HEK293 (cell line): ENCODE measurements around the gene RTP5.
A peak's percentile ranks its signal among the peaks of the same experiment; 100 is the strongest.

Experiments used
- GLI4 ChIP-seq: fragments of 450-650 bp; formaldehyde crosslinking; IDR thresholded peaks from 2 replicates; pipeline ENCODE4 v1.5.1; 2016; ENCODE audit warnings: missing biosample characterization, missing genetic modification characterization
- MYNN ChIP-seq: fragments of 450-650 bp; formaldehyde crosslinking; IDR thresholded peaks from 2 replicates; pipeline ENCODE4 v1.5.1; 2016; ENCODE audit warnings: missing biosample characterization, missing genetic modification characterization, borderline replicate concordance
- MZF1 ChIP-seq: fragments of 450-650 bp; formaldehyde crosslinking; IDR thresholded peaks from 2 replicates; pipeline ENCODE4 v1.5.1; 2017; ENCODE audit warnings: missing biosample characterization, missing genetic modification characterization, borderline replicate concordance
- PRDM6 ChIP-seq: fragments of 450-650 bp; formaldehyde crosslinking; IDR thresholded peaks from 2 replicates; pipeline ENCODE4 v1.5.1; 2017; ENCODE audit warnings: missing biosample characterization, missing genetic modification characterization
- SCRT1 ChIP-seq: fragments of 450-650 bp; formaldehyde crosslinking; IDR thresholded peaks from 2 replicates; pipeline ENCODE4 v1.5.1; 2016; ENCODE audit warnings: missing biosample characterization, missing genetic modification characterization, borderline replicate concordance
- ZBTB10 ChIP-seq: fragments of 450-650 bp; formaldehyde crosslinking; IDR thresholded peaks from 2 replicates; pipeline ENCODE4 v1.5.1; 2016; ENCODE audit warnings: missing biosample characterization, missing genetic modification characterization
- ZFP3 ChIP-seq: fragments of 450-650 bp; formaldehyde crosslinking; IDR thresholded peaks from 2 replicates; pipeline ENCODE4 v1.5.1; 2016; ENCODE audit warnings: low read depth, missing biosample characterization, missing genetic modification characterization
- ZFP37 ChIP-seq: fragments of 450-650 bp; formaldehyde crosslinking; IDR thresholded peaks from 2 replicates; pipeline ENCODE4 v1.5.1; 2016; ENCODE audit warnings: missing biosample characterization, missing genetic modification characterization
- ZFP69B ChIP-seq: fragments of 450-650 bp; formaldehyde crosslinking; IDR thresholded peaks from 2 replicates; pipeline ENCODE4 v1.5.1; 2016; ENCODE audit warnings: missing biosample characterization, missing genetic modification characterization
- ZNF155 ChIP-seq: fragments of 450-650 bp; formaldehyde crosslinking; IDR thresholded peaks from 2 replicates; pipeline ENCODE4 v1.5.1; 2016; ENCODE audit warnings: missing biosample characterization, missing genetic modification characterization
- ZNF311 ChIP-seq: fragments of 450-650 bp; formaldehyde crosslinking; IDR thresholded peaks from 2 replicates; pipeline ENCODE4 v1.5.1; 2017; ENCODE audit warnings: missing biosample characterization, missing genetic modification characterization, borderline replicate concordance
- ZNF354C ChIP-seq: fragments of 450-650 bp; formaldehyde crosslinking; IDR thresholded peaks from 2 replicates; pipeline ENCODE4 v1.5.1; 2016; ENCODE audit warnings: missing biosample characterization, missing genetic modification characterization, low read depth, borderline replicate concordance
- ZNF394 ChIP-seq: fragments of 450-650 bp; formaldehyde crosslinking; IDR thresholded peaks from 2 replicates; pipeline ENCODE4 v1.5.1; 2016; ENCODE audit warnings: missing biosample characterization, missing genetic modification characterization, mild to moderate bottlenecking, moderate library complexity, borderline replicate concordance
- ZNF423 ChIP-seq: fragments of 450-650 bp; formaldehyde crosslinking; IDR thresholded peaks from 2 replicates; pipeline ENCODE4 v1.5.1; 2016; ENCODE audit warnings: missing biosample characterization, missing genetic modification characterization
- ZNF623 ChIP-seq: fragments of 450-650 bp; formaldehyde crosslinking; IDR thresholded peaks from 2 replicates; pipeline ENCODE4 v1.5.1; 2016; ENCODE audit warnings: missing biosample characterization, missing genetic modification characterization
- ZNF645 ChIP-seq: fragments of 450-650 bp; formaldehyde crosslinking; IDR thresholded peaks from 2 replicates; pipeline ENCODE4; 2016; ENCODE audit warnings: missing biosample characterization, missing genetic modification characterization
- ZNF658 ChIP-seq: fragments of 450-650 bp; formaldehyde crosslinking; IDR thresholded peaks from 2 replicates; pipeline ENCODE4; 2016; ENCODE audit warnings: missing biosample characterization, missing genetic modification characterization
- ZNF664 ChIP-seq: fragments of 450-650 bp; formaldehyde crosslinking; IDR thresholded peaks from 2 replicates; pipeline ENCODE4 v1.5.1; 2016; ENCODE audit warnings: missing biosample characterization, missing genetic modification characterization
- ZNF677 ChIP-seq: fragments of 450-650 bp; IDR thresholded peaks from 2 replicates; pipeline ENCODE4 v1.5.0; 2018; ENCODE audit warnings: missing biosample characterization, mild to moderate bottlenecking, missing genetic modification characterization, moderate library complexity
- ZNF76 ChIP-seq: fragments of 450-650 bp; formaldehyde crosslinking; IDR thresholded peaks from 2 replicates; pipeline ENCODE4; 2016; ENCODE audit warnings: low read depth, missing biosample characterization, missing genetic modification characterization, borderline replicate concordance
- ZNF777 ChIP-seq: fragments of 450-650 bp; formaldehyde crosslinking; IDR thresholded peaks from 2 replicates; pipeline ENCODE4 v1.5.1; 2017; ENCODE audit warnings: missing biosample characterization, missing genetic modification characterization, borderline replicate concordance
- TF ChIP-seq, protein P1 (sequence below): fragments of 450-650 bp; formaldehyde crosslinking; IDR thresholded peaks from 2 replicates; pipeline ENCODE4 v1.5.1; 2016; ENCODE audit warnings: missing biosample characterization, missing genetic modification characterization, borderline replicate concordance
- TF ChIP-seq, protein P2 (sequence below): fragments of 450-650 bp; formaldehyde crosslinking; IDR thresholded peaks from 2 replicates; pipeline ENCODE4 v1.5.1; 2016; ENCODE audit warnings: missing biosample characterization, missing genetic modification characterization
- TF ChIP-seq, protein P3 (sequence below): fragments of 450-650 bp; formaldehyde crosslinking; IDR thresholded peaks from 2 replicates; pipeline ENCODE4 v1.5.1; 2016; ENCODE audit warnings: missing biosample characterization, missing genetic modification characterization
- TF ChIP-seq, protein P4 (sequence below): fragments of 450-650 bp; formaldehyde crosslinking; optimal IDR thresholded peaks from 2 replicates; pipeline ENCODE3; 2016; ENCODE audit warnings: missing biosample characterization, mild to moderate bottlenecking, missing genetic modification characterization

RTP5 gene

GRCh38 chr2:241865416-241865956, 4.0 kb upstream of the RTP5 start (continued):
- TF ChIP-seq, protein P1, sequence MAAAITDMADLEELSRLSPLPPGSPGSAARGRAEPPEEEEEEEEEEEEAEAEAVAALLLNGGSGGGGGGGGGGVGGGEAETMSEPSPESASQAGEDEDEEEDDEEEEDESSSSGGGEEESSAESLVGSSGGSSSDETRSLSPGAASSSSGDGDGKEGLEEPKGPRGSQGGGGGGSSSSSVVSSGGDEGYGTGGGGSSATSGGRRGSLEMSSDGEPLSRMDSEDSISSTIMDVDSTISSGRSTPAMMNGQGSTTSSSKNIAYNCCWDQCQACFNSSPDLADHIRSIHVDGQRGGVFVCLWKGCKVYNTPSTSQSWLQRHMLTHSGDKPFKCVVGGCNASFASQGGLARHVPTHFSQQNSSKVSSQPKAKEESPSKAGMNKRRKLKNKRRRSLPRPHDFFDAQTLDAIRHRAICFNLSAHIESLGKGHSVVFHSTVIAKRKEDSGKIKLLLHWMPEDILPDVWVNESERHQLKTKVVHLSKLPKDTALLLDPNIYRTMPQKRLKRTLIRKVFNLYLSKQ (tag by site-specific recombination): no peak
- TF ChIP-seq ZNF664 (tag by site-specific recombination): no peak
- no peak for TF ChIP-seq ZBTB10 (tag by site-specific recombination)
- peak; percentile 6; the same call in 1 of the 2 replicates for TF ChIP-seq ZNF354C (tag by site-specific recombination)
- no peak for TF ChIP-seq ZNF677 (tag by site-specific recombination)
- TF ChIP-seq MZF1 (tag by site-specific recombination): no peak
- no peak for TF ChIP-seq ZNF658 (tag by site-specific recombination)
- TF ChIP-seq SCRT1 (tag by site-specific recombination): no peak
- no peak for TF ChIP-seq ZFP69B
- no peak for TF ChIP-seq ZNF155 (tag by site-specific recombination)
- TF ChIP-seq, protein P2, sequence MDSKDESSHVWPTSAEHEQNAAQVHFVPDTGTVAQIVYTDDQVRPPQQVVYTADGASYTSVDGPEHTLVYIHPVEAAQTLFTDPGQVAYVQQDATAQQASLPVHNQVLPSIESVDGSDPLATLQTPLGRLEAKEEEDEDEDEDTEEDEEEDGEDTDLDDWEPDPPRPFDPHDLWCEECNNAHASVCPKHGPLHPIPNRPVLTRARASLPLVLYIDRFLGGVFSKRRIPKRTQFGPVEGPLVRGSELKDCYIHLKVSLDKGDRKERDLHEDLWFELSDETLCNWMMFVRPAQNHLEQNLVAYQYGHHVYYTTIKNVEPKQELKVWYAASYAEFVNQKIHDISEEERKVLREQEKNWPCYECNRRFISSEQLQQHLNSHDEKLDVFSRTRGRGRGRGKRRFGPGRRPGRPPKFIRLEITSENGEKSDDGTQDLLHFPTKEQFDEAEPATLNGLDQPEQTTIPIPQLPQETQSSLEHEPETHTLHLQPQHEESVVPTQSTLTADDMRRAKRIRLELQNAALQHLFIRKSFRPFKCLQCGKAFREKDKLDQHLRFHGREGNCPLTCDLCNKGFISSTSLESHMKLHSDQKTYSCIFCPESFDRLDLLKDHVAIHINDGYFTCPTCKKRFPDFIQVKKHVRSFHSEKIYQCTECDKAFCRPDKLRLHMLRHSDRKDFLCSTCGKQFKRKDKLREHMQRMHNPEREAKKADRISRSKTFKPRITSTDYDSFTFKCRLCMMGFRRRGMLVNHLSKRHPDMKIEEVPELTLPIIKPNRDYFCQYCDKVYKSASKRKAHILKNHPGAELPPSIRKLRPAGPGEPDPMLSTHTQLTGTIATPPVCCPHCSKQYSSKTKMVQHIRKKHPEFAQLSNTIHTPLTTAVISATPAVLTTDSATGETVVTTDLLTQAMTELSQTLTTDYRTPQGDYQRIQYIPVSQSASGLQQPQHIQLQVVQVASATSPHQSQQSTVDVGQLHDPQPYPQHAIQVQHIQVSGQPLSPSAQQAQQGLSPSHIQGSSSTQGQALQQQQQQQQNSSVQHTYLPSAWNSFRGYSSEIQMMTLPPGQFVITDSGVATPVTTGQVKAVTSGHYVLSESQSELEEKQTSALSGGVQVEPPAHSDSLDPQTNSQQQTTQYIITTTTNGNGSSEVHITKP (tag by site-specific recombination): no peak
- no peak for TF ChIP-seq ZFP3 (tag by site-specific recombination)
- no peak for TF ChIP-seq ZNF394 (tag by site-specific recombination)
- TF ChIP-seq ZNF76 (tag by site-specific recombination): no peak
- peak; percentile 12; the same call in 1 of the 2 replicates for TF ChIP-seq ZNF311 (tag by site-specific recombination)
- no peak for TF ChIP-seq MYNN (tag by site-specific recombination)
- TF ChIP-seq ZNF645: 0 out of 2 replicates have a peak, but pooled peaks have one; percentile 43
- TF ChIP-seq ZFP37: no peak
- no peak for TF ChIP-seq PRDM6 (tag by site-specific recombination)
- TF ChIP-seq GLI4 (tag by site-specific recombination): no peak
- TF ChIP-seq, protein P3, sequence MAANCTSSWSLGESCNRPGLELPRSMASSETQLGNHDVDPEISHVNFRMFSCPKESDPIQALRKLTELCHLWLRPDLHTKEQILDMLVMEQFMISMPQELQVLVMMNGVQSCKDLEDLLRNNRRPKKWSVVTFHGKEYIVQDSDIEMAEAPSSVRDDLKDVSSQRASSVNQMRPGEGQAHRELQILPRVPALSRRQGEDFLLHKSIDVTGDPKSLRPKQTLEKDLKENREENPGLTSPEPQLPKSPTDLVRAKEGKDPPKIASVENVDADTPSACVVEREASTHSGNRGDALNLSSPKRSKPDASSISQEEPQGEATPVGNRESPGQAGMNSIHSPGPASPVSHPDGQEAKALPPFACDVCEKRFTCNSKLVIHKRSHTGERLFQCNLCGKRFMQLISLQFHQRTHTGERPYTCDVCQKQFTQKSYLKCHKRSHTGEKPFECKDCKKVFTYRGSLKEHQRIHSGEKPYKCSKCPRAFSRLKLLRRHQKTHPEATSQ: no peak
- TF ChIP-seq, protein P4, sequence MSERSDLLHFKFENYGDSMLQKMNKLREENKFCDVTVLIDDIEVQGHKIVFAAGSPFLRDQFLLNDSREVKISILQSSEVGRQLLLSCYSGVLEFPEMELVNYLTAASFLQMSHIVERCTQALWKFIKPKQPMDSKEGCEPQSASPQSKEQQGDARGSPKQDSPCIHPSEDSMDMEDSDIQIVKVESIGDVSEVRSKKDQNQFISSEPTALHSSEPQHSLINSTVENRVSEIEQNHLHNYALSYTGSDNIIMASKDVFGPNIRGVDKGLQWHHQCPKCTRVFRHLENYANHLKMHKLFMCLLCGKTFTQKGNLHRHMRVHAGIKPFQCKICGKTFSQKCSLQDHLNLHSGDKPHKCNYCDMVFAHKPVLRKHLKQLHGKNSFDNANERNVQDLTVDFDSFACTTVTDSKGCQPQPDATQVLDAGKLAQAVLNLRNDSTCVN: peak; percentile 5
- no peak for TF ChIP-seq ZNF423 (tag by site-specific recombination)
- no peak for TF ChIP-seq ZNF777 (tag by site-specific recombination)
- TF ChIP-seq ZNF623 (tag by site-specific recombination): no peak
